Fibroblast of skin of left biceps (primary cell): ENCODE data around the gene FBXL4.

Experiments
- DNase-seq, 2 experiments: peaks; one replicate each; pipeline ENCODE4 v3.0.0-alpha.2; 2013; ENCODE audit warnings: low read depth in 2 of 2

The FBXL4 gene

DNA sequence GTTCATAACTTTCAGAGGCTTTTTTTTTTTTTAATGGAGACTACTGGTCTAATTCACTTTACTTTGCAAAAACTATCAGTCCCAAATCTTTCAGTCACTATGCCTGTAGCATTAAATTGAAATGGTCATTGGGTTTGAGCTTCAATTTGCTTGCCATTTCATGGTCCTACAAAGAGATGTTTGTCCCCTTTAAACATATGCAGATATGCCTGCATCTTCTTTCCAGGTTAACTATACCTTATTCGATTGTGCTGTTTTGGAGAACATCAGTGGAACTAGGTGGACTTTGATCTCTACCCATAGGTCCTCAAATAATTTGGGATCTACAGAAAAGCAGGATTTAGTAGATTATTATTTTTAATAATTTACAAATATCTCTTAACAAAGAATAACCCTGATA is 108.8 kb downstream of the FBXL4 start:
- DNase-seq, result no peak

DNA sequence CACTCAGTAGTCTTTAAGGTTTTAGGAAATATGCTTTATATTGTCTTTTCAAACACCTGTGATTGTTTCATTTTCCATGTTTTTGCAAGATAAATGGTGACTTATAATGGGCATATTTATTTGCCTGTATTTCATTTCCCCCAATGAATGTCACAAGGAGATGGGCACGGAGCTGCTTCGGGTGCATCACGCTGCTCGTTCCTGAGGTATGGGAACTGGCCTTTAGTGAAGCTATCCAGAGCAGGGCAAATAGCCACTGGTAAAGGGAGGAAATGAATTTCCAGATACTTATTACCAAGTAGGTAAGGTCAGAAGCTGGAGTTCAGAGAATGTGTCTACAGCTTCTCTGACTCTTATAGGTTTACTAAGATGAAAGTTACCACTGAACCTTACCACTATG is 109.7 kb downstream of the FBXL4 start:
- DNase-seq, result no peak

DNA sequence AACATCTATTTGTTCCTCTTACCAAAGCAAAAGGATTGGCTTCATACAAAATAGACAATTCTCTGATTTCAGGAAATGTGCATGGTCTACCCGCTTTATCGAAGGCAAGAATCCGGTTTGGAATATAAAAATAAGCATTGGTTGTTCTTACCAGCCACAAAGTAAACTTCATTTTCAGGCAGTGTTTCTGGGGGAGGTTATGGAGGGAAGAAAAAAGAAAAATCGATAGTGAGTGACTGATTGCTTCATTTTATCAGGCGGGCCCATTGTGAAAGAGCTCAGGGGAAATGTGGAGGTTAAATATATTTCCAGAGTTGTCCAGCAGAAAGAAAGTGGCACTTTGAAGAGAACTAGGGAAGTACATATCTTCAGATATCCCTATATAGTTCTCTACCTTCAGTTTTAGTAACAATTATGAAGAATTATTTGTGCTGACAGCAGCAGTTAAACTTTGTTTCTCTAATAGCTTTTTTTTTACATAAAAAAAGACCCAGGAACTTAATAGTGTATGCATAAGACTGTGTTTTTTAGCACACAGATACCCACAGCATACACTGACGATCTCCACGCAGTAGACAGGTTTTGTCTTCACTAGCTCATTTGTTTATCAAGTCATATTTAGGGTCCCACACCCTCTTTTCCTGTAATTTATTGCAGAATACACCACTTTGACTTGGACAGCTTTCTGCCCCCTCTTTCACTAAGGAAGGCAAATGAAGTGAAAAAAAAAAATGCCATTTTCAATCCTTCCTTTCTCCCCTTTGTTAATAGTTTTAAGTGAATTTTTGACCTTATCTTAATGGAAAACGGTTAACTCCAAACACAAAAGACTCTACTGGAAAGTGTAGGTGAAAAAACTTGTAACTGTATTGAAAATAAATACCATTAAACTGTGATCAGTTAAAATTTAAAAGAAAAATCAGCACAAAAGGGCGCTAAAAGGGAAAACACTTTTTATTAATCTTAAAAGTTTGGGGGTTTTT is 110.5 kb downstream of the FBXL4 start:
- DNase-seq, result no peak

DNA sequence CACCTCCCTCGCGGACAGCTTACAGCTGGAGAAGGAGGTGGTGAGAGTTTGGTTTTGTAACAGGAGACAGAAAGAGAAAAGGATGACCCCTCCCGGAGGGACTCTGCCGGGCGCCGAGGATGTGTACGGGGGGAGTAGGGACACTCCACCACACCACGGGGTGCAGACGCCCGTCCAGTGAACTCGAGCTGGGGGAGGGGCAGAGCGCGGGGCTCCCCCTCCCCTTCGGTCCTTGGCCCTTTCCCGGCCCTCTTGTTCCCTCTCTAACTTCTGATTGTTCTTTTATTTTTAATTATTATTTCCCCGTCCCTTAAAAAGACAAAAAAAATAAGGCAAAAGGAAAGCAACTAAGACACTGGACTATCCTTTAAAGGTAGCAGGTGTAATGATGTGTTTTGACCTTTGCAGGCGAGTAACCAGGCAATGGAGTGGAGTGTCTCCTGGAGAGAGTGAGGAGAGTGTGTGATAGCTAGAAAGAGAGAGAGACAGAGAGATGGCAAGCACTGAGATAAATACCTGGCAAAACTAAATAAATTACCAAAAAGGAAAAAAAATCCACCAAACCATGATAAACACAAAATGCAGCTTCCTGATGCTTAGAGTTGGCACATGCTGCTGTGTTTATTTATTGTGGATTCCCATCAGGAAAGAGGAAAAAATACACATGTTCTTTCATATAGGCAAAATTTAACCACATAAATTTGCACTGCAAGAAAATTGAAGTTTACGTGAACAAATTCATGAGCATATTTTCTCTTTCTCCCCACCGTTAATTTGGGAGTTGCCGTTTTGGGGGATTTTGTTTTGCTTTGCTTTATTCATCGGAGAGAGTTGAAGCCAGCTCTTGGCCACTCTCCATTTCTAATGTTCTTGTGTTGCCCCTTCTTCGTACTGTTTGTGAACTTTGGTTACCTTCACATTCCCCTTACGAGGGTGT is 111.5 kb downstream of the FBXL4 start:
- no peak for DNase-seq

DNA sequence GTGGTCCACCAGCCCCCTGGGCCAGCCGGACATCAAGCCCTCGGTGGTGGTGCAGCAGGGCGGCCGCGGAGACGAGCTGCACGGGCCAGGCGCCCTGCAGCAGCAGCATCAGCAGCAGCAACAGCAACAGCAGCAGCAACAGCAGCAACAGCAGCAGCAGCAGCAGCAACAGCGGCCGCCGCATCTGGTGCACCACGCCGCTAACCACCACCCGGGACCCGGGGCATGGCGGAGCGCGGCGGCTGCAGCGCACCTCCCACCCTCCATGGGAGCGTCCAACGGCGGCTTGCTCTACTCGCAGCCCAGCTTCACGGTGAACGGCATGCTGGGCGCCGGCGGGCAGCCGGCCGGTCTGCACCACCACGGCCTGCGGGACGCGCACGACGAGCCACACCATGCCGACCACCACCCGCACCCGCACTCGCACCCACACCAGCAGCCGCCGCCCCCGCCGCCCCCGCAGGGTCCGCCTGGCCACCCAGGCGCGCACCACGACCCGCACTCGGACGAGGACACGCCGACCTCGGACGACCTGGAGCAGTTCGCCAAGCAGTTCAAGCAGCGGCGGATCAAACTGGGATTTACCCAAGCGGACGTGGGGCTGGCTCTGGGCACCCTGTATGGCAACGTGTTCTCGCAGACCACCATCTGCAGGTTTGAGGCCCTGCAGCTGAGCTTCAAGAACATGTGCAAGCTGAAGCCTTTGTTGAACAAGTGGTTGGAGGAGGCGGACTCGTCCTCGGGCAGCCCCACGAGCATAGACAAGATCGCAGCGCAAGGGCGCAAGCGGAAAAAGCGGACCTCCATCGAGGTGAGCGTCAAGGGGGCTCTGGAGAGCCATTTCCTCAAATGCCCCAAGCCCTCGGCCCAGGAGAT is 112.4 kb downstream of the FBXL4 start:
- DNase-seq, result no peak

DNA sequence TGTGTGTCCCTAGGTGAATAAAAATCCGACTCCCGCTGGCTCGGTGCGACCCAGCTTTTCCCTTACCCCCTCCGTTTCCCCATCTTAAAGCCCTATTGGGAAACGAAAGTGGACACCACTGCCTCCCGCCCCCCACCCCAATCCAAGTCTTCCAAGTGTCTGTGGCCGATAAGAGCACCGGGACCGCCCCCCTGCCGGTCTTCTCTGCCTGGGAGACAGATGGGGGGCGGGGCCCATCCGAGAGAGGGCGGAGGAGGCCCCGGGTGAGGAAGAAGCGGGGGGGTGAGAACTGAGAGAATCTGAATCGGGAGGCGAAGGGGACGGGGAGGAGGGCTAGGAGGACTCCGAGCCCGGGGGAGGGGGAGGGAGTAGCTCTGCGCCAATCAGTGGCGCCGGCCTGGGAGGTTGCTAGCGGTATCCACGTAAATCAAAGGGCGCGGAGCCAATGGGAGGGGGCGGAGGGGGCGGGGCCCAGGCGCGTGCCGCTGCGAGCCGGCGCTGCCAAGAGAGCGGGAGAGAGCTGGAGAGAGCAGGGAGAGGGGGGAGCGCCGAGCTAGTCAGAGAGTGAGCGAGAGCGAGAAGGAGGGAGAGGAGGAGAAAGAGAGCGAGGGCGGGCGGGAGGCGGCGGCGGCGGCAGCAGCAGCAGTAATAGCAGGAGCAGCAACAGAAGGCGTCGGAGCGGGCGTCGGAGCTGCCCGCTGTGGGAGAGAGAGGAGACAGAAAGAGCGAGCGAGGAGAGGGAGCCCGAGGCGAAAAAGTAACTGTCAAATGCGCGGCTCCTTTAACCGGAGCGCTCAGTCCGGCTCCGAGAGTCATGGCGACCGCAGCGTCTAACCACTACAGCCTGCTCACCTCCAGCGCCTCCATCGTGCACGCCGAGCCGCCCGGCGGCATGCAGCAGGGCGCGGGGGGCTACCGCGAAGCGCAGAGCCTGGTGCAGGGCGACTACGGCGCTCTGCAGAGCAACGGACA is 113.4 kb downstream of the FBXL4 start, which contains the start of gene POU3F2:
TSS of gene POU3F2 (plus strand) at position 515 of the 972 bp plus-strand sequence. CDS start at position 815, 300 bp downstream.
- DNase-seq, result peak; percentile 88 to 89

DNA sequence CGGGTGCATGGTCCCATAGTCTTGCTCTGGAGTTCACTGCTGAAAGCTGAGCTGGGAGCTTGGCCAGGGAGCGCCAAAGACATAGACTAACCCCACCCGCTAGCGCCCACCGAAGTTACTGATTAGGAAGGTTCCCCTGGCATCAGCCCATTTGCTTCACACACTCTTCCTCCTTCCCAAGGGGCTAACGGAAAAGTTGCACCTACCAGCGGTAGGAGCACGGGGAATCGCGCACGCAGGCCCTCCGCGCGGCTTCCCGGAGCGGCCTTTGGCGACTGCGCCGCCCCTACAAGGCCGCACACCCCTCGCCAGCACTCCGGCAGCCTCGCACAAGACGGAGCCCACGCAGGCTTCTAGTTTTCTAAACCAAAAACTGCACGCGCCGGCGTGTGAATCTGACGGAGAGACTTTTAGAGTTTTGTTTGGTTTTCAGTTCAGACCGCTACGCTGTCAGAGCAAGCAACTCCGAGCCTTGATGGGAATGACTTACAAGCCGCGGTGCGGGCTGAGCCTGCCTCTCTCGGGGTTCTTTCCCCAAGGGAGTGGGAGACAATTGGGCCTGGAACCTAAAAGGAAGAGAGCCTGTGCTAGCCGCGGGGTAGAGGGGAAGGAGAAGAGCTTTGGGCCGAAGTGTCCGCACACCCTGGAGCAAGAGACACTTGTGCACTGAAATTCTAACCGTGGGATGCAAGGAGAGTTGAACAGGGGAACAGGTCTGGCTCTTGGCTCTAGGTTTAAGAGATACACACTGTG is 114.3 kb downstream of the FBXL4 start:
- no peak for DNase-seq

DNA sequence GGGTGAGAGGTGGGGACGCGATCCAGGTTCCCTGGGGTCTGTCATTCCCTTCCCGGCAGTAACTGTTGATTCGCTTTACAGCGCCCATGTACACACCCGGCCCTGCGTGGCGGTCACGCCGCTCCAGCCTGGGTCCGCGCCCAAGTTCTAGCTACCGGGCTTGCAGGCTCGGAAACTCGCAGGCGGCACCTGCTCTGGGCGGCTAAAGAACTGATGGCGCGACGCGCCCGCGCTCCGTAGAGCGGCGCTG is 114.8 kb downstream of the FBXL4 start:
- no peak for DNase-seq

DNA sequence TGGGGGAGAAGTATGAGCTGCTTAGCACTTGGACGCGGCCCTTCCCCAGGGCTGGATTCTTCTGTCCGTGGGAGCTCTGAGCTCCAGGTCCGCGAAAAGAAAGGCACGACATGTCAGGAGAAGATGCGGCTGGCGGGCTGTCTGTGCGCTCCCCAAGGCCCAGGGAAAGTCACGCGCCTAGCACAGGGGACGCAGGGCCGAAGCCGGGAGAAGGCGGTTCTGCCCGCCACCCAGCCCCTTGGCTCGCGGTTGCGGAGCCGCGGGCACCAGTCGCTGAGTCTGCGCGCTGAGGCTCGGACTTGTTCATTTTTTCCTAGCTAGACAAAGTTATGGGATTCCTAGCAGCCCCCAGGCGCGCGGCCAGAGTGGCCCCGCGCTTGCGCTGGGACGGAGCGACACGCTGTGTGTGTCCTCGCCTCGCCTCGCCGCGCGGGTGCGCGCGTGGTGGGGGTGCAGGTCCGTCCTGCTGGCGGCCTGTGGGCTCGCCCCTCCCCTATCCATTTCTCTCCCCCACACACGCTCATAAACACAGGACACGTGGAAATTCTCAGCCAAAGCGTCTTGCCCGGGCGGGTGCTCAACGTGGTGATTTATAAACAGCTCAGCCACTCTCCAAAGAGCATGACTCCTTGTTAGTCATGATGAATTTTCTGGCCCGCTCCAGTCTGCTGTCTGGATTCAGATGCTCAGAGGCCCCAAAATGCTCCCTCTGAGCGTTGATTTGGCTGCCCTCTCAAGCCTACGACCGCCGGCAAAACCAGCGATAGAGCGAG is 115.3 kb downstream of the FBXL4 start:
- DNase-seq, result no peak

DNA sequence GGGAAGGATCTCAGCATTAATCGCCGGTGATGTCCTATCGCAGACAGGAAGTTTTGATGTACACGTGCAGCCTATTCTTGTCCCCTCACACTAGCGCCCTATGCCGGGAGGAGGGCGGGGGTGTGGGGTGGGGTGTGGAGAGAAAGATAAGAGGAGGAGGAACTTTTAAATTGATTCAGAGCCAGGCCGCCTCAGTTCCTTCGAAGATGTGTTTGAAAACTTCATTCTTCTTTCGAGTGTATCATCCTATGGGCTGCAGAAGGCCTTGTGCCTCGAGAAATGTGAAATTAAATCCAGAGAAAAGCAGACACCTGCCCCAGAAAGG is 115.8 kb downstream of the FBXL4 start:
- no peak for DNase-seq

DNA sequence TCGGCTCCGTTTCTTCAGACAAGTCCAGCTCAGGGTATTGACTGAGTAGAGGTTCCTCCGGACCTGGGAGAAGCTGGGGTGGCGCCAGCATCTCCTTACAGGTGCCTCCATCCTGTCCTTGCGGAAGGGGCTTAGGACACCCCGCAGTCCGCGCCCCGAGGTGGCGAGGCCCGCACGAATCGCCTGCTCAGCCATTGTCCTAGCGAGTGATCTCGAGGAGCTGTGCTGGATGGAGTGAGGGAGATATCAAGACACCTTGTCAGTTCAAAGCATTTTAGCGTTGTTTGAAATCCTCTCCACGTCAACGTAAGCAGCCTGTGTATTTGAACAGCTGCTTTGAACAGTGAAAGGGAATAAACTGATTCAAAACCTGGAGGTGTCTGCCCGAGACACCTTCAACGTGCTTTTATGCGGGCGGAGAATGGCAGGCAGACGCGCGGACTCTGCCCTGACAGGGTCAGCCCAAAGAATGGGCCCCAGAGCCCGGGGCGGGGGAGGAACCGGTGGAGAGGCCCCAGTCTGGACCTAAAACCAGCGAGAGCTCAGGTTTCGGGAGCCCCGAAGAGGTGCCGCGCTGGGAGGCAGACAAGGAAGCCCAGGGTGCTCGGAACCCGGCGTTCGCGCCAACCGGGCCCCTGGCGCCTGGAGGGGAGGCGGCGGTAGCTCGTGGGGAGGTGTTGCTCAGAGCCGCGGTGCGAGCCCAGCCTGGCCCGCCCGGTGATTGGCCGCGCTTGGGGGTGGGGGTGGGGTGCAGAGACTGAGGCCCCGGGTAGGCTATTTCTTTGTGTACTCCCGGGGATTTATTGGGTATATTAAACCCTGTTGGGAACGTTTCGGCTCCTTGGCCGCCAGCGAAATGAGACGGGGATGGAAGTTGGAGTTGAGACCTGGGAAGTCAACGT is 116.4 kb downstream of the FBXL4 start:
- DNase-seq, result no peak

DNA sequence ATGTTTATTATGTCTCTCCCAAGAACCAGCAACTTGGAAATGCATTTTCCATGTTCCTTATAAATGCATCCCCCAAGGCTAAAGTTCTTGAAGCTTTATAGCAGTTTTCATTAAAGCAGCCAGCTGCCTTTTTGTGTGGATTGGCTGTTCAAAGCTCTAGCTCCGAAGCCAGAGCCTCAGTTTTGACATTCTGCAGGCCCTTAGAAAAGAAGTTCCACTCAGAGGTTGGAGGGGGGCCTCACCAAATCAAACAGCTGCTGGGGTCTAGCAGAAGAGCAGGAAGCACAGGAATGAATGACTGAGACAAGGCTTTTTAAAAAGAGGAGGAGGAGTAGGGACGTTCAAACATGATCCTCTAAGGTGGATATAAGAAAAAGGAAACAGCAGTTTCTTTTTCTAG is 117.6 kb downstream of the FBXL4 start:
- DNase-seq, result no peak

DNA sequence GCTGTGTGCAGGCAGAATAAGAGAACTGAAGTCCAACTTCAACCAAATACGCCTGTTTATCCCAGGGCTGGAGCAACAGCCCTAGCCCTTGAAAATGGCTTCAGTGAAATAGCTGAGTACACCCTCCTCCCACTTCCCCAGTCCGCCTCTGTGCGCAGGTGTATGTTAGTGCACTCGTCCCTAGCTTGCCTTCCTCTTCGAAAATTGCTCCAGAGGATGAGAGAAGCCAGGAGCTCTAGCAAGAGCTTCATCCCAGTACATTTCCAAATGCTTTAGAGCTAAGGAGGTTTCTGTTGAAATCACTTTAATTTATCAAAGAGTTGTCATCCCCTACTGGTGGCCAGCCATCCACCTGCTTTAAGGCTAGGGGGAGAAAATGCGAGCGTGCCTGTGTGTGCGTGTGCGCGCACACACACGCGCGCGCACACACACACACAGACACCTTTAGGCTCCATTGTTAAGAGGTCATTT is 118.8 kb downstream of the FBXL4 start:
- no peak for DNase-seq

DNA sequence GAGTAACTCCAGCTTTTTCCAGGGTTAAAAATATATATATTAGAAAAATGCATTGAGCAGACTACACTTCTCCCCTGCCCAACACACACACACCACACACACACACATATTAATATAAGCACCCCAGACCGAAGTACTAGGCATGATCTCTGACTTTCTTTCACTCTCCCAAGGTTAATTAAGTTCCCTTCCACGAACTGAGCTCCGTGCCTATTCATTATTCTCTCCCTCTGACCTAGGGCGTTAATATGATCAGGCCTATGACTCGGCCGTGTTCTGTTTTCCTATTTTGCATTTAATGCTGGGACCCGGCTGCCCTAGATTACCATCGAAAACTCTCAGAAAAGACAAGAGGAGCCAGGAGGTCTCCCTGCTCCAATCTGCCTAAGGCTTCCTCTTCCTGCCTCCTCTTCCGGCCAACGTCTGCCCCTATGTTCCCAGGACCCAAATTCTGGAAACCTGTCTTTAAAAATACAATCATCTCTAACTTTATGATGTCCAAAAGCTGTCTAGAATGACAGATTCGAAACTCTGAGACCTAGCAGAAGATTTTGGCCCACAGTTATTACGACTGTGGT is 119.4 kb downstream of the FBXL4 start:
- no peak for DNase-seq

DNA sequence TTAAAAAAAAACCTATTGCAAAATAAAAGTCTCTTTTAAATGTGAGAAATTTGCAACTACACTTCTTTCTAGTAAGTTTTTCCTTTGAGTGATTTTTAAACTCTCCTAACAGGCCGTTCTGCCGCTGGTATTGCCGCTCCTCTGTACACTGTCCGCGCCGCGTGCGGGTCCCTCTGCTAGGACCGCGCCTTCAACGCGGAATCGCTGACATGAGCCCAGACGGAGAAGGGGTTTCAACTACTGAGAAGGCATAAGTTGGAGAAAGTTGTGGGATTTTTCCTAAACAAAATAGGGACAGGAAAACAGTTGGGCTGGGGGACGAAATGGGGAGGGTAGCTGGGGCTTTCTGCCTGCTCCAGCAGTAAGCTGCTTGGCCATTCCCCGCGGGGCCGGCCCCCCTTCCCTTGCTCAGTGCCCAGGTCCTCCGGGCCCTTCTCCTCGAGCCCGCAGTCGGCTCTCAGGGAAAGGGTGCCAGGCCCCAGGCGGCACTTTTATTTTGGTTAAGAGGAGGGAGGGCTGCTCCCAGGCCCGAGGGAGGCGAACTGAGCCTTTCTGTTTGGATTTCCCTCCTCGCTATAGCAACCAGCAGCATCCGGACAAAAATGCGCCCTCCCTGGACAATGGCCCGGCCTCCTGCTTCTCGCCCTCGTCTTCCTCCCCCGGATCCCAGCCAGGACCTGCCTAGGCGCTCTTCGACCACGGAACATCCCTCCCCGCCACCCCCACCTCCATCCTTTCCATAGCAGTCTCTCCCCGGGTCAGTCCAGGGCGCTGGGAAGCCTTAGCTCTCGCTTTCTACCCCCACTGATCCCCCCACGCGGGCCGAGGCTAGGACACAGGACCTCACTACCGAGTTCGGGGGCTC is 120.2 kb downstream of the FBXL4 start:
- no peak for DNase-seq

DNA sequence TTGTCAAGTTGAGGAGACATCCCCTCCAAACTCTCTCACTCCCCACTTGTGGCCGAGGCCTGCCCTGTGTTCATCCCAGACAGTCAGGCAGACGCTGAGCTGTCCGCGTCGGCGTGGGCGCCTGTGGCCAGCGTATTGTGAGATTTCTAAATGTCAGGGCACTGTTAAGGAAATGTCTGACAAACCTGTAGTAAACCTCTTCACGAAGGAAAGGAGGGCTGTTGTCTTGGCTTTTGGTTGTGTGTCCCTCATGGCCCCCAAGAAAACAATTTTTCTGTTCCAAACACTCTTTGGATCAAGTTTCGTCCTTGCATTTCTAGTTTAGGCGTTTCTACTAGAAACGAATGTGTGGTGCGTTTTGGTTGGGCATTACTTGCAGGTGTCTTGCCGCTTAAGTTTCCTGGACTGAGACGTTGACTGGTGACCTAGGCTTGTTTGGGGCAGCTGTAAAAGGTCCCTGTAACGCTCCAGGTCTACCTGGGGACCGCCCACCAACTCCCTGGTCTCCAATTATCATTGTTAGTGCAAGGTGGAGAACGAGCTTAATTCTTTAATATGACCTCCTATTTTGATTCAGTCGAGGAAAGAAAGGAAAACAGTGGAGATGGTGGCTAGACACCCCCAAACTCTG is 122.0 kb downstream of the FBXL4 start:
- DNase-seq, result no peak
